ENCODE results near the gene MFRP.

Gene MFRP

DNA sequence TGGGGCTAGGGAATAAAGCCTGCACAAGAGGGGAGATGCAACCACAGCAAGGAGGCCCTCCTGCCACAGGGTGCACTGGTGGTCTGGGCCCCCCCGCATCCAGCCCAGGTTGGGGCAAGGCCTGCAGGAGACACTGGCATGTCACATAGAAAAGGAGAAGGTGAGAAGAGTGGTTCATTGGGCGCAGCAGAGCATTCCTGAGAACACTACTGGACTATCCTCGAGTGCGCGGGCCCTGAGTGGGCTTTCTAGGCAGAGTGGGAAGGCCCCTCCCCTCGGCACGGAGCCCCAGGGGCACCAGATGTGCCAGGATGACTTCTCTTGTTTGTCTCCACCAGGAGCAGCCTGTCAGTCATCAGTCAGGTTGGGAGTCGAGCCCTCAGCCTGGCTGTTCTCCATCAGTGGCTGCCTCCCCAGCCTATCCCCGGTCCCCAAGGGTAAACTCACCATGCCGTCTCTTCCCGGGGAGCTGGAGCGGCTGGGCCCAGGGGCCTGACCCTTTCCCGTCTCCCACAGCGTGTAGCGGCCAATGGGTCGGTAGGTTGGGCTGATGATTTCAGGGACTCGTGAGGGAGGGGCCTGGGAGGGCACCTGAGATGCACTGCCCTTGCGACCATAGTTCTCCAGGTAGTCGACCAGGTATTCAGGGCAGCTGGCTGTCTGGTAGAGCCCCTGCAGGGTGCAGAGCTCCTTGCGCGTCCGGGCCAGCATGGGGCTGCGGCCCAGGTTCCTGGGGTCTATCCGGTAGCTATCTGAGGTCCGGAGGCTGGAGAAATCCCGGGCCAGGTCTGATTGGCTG lies 26.0 kb upstream of the MFRP start:
- no peak for DNase-seq

GRCh38 chr11:119371778-119372182 lies 25.3 kb upstream of the MFRP start:
- peak; percentile 45 for DNase-seq

DNA sequence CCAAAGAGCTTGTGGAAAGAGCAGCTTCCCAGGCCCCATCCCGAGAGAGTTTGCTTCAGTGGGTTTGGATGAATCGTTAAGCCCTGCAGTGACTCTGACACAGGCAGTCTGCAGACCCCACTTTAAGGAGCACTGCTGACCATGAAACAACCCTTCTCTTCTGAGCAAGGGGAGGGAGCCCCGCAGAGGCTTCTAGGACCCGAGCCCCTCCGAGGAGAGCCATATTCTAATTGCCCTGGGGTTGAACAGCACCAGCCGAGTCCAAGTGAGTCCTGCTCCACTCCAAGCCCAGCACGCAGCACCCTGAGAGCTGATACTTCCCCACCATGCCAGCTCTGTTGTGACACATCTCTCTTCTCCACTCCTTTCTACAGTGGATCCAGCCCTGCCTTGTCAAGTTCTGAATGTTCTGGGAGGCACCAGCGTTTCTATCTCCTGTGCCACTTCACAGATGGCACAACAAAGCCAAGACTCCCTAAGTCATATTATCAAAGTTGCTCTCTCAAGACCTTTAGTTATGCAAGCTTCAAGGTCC lies 24.6 kb upstream of the MFRP start:
- DNase-seq: no peak

DNA sequence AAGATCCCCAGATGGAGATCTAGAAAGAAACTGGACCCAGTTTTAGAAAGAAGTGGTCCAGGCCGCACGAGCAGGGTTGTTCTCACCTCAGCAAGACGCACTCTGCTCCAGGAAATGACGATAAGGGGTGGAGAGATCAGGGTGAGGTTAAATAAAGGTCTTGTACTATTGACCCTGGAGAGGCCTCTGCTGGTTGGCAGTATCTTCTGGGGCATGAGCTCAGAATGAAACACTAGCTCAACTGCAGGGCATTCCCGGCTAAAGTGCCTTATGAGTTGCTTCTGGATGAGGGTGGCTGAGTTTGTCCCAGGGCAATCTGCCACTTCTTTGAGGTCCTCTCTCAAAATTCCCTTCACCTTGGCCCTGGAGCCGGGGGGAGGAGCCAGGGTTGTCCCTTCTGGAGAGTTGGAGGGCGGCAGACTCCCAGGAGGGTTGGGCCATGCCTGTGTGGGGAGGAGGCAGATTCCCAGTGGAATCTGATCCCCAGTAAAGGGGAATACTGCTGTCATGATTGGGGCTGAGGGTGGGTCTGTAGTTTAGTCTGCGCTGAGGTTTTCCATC lies 24.1 kb upstream of the MFRP start:
- no peak for DNase-seq

- peak; percentile 27 for DNase-seq
Measured at GRCh38 chr11:119369132-119369925, 22.8 kb upstream of the MFRP start.

DNA sequence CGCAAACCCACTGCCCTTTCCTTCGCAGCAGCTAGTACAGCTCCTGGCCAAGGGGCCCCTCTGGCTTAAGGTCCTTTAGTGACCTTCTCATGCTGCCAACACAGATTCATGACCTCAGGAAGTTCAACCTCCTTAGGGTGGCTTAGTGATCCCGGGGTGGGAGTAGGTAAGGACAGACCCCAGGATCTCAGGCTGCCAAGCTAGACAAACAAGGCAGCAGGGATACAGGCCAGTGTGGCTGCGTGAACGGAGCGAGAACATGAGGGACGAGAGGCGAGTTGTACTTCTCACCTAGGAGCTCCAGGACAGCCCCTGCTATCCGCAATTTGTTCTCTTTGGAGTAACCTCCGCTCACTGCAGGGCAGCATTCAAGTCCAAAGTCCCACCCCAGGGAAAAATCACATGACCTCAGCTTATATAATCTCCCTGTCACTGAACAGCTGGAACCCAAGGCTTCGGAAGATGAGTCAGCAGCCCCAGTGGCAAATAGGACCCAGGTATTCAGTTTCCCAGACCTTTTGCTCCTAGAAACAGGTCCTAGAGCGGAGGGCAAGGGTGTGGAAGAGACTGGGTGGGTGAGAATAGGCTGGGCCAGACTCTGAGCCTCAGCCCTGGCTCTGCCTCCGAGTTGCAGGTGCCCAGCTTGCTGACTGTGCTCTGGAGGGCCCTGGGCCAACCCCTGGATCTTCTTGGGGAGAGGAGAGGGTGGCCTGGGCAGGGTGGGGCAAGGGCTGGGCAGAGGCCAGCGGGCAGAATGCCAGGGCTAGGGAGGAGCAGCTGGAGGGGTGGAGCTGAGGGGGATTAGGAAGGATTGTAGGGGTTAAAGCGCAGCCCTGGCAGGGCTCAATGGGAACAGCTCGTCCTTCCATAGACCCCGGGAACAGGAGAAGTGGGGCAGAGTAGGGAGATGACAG lies 21.9 kb upstream of the MFRP start:
- peak; percentile 6 for DNase-seq

DNA sequence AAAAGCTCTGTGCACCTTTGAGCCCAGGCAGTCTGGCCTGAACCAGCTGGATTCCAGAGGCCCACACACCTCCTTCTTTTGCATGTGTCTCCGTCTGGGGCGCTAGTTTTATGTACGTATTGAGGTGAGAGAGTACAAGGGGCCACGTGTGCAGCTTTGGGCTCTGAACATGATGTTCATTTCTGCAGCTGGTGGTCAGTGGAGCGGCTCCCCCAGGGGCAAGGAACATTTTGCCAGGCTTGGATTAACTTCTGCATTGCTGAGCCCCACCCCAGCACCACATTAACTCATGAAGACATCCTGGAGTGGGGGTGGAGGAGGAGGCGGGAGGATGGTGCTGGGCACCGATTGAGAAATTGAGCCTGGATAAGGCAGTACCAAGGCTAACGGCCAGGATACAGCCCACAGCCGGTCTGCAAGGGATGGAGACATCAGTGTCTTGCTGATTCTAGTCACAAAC lies 21.2 kb upstream of the MFRP start:
- no peak for DNase-seq

DNA sequence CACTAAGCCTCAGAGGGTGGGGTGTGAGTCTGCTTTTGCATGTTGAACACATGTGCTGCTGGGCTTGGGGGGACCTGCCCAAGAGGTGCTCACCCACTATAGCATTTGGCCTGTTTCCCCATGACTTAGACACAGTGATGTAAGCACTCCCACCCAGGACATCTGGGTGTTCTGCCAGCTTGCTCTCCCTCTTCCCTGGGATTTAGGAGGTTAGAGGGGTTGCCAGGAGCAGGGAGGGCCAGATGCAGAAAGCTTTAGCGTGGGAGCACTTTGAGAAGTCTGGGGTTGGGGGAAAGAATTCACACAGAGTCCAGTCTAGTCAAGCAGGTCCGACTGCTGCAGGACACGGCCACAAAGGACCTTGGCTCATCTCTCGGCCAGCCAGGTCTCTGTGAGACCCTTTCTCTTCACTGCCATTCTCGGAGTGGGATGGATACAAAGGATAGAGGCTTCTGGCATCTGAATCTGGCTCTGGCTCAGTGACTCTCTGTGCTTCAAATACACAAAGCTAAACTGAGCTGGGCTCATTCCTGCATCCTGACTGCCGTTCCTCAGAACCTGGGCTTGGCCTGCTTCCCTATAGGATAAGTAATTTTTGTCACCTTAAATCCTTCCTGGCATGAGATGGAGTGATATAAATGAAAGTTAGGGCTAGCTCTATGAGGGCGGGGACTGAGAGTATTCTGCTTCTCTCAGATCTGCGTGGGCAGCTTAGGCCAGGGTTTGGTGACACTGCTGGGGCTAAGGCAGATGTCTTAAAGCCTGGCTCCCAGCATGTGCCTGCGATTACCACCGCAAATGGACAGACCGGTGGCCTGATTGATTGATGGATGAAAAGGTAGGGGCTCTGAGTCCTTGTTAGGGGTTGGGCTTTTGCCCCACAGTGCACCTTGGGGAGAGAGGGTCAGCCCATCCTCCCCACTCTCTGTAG lies 20.4 kb upstream of the MFRP start:
- DNase-seq: no peak

DNA sequence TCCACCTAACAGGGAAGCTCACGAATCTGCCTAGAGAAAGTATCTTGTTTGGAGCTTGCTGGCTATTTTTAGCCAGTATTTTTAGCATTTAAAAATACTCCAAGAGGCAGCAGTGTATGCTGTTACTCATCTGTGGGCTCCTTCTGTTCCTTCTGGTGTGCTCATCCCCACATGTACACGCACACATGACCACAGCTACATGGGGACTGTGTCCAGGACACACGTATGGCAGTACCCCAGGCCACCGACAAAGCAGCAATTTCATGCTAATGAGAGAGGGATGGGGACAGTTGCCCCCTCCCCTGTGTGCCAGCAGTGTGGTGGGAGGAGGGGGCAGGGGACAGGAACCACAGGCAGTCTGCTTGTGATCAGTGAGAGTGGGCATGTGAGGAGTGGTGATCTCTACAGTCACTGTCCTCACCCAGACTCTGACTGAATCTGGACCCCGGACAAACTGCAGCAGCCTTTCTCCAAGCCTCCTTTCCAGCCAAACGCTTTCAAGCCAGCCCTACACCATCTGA lies 18.6 kb upstream of the MFRP start:
- DNase-seq: no peak

GRCh38 chr11:119363851-119364590 lies 17.5 kb upstream of the MFRP start:
- no peak for DNase-seq

- DNase-seq: no peak
Measured at GRCh38 chr11:119363081-119363850, 16.8 kb upstream of the MFRP start.

DNA sequence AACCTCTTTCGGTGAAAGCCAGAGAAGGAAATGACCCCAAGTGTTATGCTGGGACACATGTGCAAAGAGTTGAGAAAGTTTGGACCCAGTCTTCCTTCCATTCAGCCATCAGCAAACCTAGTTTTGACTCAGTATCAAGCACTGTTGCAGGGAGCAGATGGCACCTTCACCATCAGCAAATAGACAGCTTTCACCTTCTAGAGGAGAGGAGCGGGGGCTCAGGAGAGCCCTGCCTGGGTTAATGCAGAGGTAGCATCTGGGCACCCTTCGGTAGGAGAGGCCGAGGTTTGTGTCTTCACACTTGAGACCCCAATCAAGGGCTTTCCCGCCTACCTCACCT lies 16.2 kb upstream of the MFRP start:
- no peak for DNase-seq

GRCh38 chr11:119361941-119362725 lies 15.6 kb upstream of the MFRP start:
- DNase-seq: no peak

DNA sequence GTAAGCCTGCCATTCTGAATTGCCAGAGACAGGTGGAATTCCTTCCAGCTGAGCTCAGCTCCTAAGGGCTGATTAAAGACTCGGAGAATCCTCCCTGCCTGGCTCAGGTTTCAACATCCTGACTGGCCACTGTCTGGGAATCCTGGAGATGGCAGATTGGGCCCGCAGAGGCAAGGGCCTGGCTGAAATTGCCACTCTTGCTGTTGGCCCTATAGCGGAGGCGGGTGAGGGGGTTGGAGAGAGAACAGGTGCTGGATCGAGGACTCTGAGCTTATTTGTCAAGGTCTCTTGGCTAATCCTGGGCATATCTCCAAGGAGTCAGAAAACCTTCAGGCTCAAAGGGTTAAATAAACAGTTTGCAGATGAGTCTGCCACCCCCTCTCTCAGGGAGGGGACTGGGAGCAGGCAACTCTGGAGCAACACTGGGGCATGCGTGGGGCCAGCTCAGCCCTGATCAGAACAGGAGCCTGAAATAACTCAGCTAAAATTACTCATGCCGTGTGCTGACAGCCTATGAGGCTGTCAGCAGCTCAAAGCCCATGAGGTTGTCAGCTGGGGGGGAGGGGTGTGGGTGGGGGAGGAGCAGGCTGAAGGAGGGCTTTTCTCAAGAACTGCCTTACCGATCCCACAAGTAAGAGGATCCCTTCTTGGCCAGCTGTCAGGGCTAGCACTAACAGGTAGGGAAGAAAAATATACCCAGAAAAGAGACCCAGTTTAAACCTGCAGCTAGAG lies 14.7 kb upstream of the MFRP start:
- no peak for DNase-seq

DNA sequence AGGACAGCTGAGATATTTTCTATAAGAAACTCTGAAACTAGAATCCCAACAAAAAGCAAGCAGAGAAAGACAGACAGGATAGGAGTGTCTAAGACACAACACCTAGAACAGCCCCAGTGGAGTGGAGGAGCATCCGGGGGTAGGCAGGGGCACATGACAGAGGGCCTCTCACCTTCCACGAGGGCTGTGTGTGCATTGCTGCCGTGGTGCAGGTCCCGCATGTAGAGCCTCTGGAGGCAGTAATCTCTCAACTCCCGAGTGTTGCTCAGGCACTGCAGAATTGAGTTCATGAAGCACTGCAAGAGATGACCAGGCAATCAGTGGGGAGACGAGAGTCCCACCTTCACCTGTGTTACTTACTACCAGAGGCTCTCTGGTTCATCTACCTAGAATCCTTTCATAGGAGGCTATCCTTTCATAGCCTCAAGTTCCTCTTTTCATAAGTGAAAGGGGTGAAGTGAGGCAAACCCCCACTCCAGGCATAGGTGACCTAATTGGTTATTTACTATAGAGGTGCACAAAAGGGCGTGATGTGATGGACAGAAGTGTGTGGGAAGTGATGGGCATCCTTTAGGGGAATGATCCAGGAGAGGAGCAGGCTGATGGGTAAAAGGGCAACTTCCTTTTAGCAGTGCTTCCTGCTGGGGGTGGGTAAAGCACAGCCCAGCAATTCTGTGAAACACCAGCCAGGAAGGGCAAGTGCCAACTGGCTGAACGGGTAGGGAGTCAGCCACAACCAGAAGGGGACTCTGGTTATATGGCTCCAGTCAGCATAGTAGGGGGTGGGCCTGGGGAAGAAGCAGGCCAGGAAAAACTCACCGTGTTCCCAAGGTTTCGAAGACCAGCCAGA lies 13.1 kb upstream of the MFRP start:
- no peak for DNase-seq

GRCh38 chr11:119357074-119357473 lies 10.6 kb upstream of the MFRP start:
- DNase-seq: no peak

Data from NCI-H1436 (cell line).